Right atrium auricular region (tissue), 2 donors: ENCODE data around the gene SSBP3. TPM values are rescaled to one million over a fixed set of nuclear protein-coding genes. Genes with fewer than 3 reads are reported as not detected.

ENCODE experiments used
- DNase-seq: peaks from one replicate; pipeline ENCODE4 v3.0.0-alpha.2; 2019; ENCODE audit warnings: low spot score
- H3K27ac ChIP-seq, 2 donors: fragments of 200-600 bp; sonication (generic); 1 replicate in 1 of 2; 2 replicates in 1 of 2; pipeline ENCODE4 v1.5.1; 2016 to 2019
- H3K27me3 ChIP-seq, 2 donors: fragments of 200-600 bp; sonication (generic); one replicate each; pipeline versions ENCODE4 v1.5.1 to v1.6.0; 2017 to 2019
- H3K36me3 ChIP-seq: fragments of 200-600 bp; sonication (generic); one replicate; pipeline ENCODE4 v1.5.1; 2016
- H3K4me1 ChIP-seq, 2 donors: fragments of 200-600 bp; sonication (generic); one replicate each; pipeline versions ENCODE4 v1.5.1 to v1.6.0; 2017 to 2019
- H3K4me3 ChIP-seq, 2 donors: fragments of 200-600 bp; sonication (generic); 1 replicate in 1 of 2; 2 replicates in 1 of 2; pipeline ENCODE4 v1.5.1; 2017 to 2019; ENCODE audit warnings: mild to moderate bottlenecking in 1 of 2, moderate library complexity in 1 of 2
- H3K9me3 ChIP-seq, 2 donors: fragments of 200-600 bp; sonication (generic); one replicate each; pipeline ENCODE4 v1.5.1; 2019
- total RNA-seq, 2 donors: library from RNA; depleted of rRNA; stranded (reverse); fragments of >200 nt; gene quantifications; one replicate each; pipeline ENCODE4 v1.1.0, GENCODE V29; 2016
- TF ChIP-seq, protein P1 (sequence below), 2 donors: fragments of 200-600 bp; sonication (generic); IDR thresholded peaks; one replicate each; pipeline ENCODE4 v1.5.1; 2019; ENCODE audit warnings: antibody characterized with exemption in 2 of 2

The SSBP3 gene
- total RNA-seq, 2 donors from 2014 or later: 15.2 to 16.6 TPM

DNA sequence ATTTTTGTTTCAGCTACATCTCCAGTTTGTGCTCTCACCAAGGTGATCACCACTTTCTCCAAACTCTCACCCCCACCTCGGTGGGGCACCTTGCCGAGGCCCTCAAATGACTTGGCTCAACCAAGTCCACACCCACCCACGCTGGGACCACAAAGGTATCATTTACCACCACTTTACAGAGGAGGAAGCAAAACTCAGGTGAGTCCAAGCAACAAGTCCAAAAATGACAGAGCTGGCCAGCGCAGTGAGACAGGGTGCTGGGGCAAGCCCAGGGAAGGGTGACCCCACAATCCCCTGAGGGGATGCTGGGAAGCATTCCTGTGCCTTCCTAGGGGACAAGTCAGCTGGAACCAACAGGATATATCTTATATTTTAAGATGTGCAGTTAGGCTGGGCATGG, 24.7 kb downstream of the SSBP3 start:
- DNase-seq: no peak
- H3K9me3 ChIP-seq: no peaks in the 10 kb centered on the region
- H3K36me3 ChIP-seq: no peaks in the 10 kb centered on the region
- TF ChIP-seq, protein P1, sequence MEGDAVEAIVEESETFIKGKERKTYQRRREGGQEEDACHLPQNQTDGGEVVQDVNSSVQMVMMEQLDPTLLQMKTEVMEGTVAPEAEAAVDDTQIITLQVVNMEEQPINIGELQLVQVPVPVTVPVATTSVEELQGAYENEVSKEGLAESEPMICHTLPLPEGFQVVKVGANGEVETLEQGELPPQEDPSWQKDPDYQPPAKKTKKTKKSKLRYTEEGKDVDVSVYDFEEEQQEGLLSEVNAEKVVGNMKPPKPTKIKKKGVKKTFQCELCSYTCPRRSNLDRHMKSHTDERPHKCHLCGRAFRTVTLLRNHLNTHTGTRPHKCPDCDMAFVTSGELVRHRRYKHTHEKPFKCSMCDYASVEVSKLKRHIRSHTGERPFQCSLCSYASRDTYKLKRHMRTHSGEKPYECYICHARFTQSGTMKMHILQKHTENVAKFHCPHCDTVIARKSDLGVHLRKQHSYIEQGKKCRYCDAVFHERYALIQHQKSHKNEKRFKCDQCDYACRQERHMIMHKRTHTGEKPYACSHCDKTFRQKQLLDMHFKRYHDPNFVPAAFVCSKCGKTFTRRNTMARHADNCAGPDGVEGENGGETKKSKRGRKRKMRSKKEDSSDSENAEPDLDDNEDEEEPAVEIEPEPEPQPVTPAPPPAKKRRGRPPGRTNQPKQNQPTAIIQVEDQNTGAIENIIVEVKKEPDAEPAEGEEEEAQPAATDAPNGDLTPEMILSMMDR (IDR thresholded peaks at IDR 0.05): no peak
- H3K4me1 ChIP-seq: peaks cover 0 to 59% of the 10 kb centered on the region in 2 donors
- H3K4me3 ChIP-seq: no peak overlapping the region
- H3K27me3 ChIP-seq: no peaks in the 10 kb centered on the region
- H3K27ac ChIP-seq: no peak overlapping the region

DNA sequence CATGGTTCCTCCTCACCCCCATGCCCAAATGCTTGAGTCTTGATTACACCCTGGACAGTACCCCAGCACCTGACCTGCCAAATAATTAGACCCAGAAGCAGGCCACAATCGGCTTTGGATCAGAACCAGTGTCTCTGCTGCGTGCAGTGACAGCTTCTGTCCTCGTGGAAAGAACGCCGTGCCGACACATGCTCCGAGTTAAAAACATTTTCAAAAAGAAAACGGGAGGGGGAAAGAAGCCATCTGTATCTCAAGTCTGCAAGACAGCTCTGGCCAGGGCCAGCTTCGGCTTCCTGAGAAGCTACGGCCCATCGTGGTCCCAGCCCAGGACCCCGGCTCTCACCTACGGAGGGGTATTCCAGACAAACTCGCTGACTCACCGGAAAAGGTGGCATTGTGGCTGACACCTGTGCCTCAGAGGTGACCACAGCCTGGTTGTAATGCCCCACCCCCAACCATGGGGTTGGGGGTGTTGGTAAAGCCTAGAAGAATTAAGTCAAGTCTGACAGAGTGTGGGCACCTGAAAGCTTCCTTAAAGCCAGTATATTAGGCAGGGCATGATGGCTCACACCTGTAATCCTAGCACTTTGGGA, 25.8 kb downstream of the SSBP3 start:
- H3K27ac ChIP-seq: peak overlapping the region; percentile 70 to 73
- no peaks in the 10 kb centered on the region for H3K9me3 ChIP-seq
- H3K27me3 ChIP-seq: no peaks in the 10 kb centered on the region
- H3K4me1 ChIP-seq: peaks cover 0 to 67% of the 10 kb centered on the region in 2 donors
- no peaks in the 10 kb centered on the region for H3K36me3 ChIP-seq
- peak overlapping the region in 1 of 2 donors; percentile 14 for H3K4me3 ChIP-seq
- DNase-seq: no peak
- TF ChIP-seq, protein P1 (IDR thresholded peaks at IDR 0.05): no peak

DNA sequence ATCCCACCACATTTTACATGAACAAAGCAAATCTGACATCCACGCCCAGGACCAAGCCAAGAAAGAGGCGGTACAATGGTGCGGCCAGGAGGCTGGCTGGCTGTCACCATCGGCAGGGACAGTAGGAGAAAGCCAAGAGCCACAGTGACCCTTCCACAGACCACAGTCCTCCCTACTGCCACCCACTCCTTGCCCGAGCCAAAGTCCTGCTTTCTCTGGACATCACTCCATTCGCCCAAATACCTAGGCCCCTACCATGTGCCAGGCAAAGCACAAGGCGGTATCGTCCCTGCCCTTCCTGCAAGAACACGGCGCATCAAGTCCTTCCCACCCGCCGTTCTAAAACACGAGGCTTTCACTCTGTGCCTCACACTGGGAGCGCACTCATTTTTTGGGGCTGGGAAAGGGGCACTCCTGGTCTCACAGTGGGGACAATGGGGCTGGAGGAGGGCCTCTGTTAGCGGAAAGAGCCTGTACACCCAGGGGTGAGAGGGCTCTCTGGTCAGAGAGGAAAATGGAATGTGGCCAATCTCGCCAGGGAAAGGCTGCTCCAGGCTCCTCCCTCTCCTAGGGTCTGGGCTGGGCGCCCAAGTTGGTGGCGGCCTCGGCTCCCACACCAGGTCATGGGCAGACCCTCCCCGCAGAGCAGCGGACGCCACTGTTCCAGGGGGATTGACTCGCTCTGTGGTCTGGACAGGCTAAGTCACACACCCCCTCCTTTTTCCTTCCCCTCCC, 26.5 kb downstream of the SSBP3 start:
- peak overlapping the region in 1 of 2 donors; percentile 14 for H3K4me3 ChIP-seq
- peaks cover 0 to 67% of the 10 kb centered on the region in 2 donors for H3K4me1 ChIP-seq
- H3K27ac ChIP-seq: peak overlapping the region; percentile 70 to 73
- TF ChIP-seq, protein P1 (IDR thresholded peaks at IDR 0.05): no peak
- no peaks in the 10 kb centered on the region for H3K27me3 ChIP-seq
- H3K9me3 ChIP-seq: no peaks in the 10 kb centered on the region
- H3K36me3 ChIP-seq: no peaks in the 10 kb centered on the region
- no peak for DNase-seq

DNA sequence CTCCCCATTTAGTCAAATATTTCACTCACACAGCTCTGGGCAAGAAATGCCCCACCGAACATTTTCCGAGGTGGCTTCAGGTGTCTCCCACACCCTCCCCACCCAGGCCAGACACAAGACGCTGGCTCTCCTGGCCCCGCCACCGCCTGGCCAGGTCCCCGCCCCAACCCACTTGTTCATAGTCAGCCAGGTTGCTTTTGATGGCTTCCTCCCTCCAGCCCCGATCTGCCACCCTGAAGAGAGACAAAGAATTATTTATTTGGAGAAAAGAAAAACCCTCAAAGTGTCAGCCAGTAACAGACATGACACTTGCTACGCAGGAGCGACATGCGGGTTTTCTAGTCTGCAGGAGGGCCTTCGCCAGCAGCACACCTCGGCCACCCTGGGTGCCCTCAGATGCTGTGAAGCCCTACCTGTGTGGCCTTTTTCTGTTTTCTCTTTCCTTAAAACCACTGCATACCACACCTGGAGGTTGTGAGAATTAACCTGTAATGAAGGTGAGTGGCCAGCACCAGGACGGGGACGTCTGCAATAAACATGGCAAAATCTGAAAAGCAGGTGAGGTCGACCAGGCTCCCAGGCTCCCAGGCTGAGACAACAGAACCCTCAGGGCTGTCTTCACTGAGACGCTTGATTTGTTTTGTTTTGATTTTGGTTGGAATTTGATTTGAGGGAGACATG, 27.2 kb downstream of the SSBP3 start:
- Histone ChIP-seq H3K27me3 (no peaks in the 10 kb centered on the region), H3K27ac (no peak overlapping the region), H3K36me3 (no peaks in the 10 kb centered on the region), H3K4me1 (peaks cover 0 to 68% of the 10 kb centered on the region in 2 donors), H3K4me3 (no peak overlapping the region), H3K9me3 (no peaks in the 10 kb centered on the region)
- TF ChIP-seq, protein P1 (IDR thresholded peaks at IDR 0.05): no peak
- no peak for DNase-seq

DNA sequence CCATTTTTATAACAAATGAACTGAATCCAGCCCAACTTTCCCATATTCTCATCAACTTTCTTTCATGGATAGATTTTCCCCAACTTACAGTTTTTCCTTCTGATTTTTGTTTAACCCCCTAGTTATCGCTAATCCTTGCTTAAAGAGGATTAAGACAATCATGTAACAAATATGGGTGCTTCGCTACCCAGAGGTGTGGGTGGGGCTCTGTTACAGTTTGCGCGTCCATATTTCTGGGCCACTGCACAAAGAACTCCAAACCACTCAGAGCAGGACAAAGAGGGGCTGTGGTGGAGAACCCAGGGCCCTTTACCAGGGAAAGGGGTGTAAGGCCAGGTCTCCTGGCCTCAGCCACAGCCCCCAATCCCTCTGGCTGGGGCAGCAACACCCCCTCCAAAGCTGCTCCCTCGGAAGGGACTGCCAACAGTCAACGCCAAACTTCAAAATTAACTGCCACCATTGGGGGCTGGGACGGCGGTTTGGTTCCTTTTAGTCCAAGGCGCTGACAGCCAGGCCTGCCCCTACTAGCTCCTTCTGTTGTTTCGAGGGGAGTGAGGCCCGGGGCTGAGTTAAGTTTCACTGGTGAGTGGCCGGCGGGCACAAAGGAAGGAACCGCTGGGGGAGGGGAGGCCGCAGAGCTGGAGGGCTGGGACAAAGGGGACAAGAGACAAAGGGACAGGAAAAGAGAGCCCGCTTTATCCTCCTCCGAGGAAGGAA, 27.9 kb downstream of the SSBP3 start:
- TF ChIP-seq, protein P1 (IDR thresholded peaks at IDR 0.05): no peak
- H3K27ac ChIP-seq: no peak overlapping the region
- H3K4me1 ChIP-seq: peaks cover 0 to 72% of the 10 kb centered on the region in 2 donors
- DNase-seq: no peak
- no peaks in the 10 kb centered on the region for H3K9me3 ChIP-seq
- H3K4me3 ChIP-seq: no peak overlapping the region
- no peaks in the 10 kb centered on the region for H3K36me3 ChIP-seq
- H3K27me3 ChIP-seq: no peaks in the 10 kb centered on the region
